ENCODE measurements around the gene SLC28A1.

- TF ChIP-seq CTCF (IDR thresholded peaks at IDR 0.05) (no peak), IRF3 (IDR thresholded peaks at IDR 0.05; ENCODE audit: low read depth, low read length) (no peak), REST (IDR thresholded peaks at IDR 0.05; ENCODE audit: low read depth, low read length) (no peak), SIN3A (IDR thresholded peaks at IDR 0.05; ENCODE audit: borderline replicate concordance, low read depth, low read length) (no peak), EP300 (IDR thresholded peaks at IDR 0.05; ENCODE audit: borderline replicate concordance in 1 of 2, low read depth in 1 of 2, low read length in 1 of 2) (no peak), MAX (IDR thresholded peaks at IDR 0.05; ENCODE audit: low read depth) (no peak), JUND (IDR thresholded peaks at IDR 0.05) (no peak), FOSL2 (IDR thresholded peaks at IDR 0.05; ENCODE audit: borderline replicate concordance, low read depth) (no peak), FOXM1 (IDR thresholded peaks at IDR 0.05; ENCODE audit: low read depth) (no peak), USF1 (IDR thresholded peaks at IDR 0.05; ENCODE audit: borderline replicate concordance, low read depth) (no peak), USF2 (IDR thresholded peaks at IDR 0.05; ENCODE audit: borderline replicate concordance, low read depth, low read length) (no peak), TAF1 (IDR thresholded peaks at IDR 0.05; ENCODE audit: borderline replicate concordance, low read depth, low read length) (no peak)
These were observed 2.5 kb downstream of the SLC28A1 start for GRCh38 chr15:84886984-84887299.

Measured in SK-N-SH (cell line).